ENCODE results near the gene KCNK3.

Gene KCNK3

DNA sequence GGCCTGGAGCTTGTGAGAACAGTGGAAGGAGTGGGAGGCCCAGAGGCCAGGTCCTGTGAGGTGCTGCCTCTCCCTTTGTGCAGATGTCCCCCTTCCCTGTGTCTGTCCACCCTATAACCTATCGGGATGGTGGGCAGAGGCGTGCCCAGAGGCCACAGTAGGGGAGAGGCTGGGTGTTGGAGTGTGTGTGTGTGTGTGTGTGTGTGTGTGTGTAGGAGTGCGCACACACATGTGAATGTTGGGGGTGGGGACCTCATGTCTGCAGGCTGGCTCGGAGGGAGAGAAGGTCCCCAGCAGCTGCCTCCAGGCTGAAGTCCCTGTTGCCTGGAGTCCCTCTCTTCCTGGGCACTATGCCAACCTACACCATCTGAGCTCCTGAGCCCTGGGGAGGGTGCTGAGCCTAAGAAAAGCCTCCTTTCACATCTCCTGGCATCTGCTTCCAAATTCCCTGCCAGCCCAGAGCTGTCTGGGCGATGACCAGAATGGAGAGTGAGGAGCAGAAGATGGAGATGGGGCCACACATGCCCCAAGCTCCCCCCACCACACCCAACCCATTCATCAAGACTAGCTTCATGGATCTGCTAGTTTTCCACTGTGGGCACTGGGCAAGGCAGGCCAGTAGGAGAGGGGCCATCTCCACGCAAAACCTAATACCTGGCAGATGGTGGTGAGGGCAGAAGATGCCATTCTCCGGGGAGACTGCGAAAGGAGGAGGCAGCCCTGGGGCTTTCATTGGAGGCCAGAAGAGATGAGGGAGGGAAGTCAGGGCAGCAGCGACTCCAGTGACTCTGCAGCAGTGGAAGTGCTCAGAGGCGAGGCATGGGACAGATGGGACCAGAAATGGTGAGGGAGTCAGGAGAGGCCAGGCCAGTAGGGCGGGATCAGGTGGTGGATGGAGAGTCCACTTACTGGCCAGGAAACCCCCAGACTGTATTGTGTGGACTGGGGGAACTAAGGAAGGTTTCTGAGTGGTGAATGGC is 20.3 kb downstream of the KCNK3 start:
- no peak for DNase-seq (ENCODE audit: low spot score)

DNA sequence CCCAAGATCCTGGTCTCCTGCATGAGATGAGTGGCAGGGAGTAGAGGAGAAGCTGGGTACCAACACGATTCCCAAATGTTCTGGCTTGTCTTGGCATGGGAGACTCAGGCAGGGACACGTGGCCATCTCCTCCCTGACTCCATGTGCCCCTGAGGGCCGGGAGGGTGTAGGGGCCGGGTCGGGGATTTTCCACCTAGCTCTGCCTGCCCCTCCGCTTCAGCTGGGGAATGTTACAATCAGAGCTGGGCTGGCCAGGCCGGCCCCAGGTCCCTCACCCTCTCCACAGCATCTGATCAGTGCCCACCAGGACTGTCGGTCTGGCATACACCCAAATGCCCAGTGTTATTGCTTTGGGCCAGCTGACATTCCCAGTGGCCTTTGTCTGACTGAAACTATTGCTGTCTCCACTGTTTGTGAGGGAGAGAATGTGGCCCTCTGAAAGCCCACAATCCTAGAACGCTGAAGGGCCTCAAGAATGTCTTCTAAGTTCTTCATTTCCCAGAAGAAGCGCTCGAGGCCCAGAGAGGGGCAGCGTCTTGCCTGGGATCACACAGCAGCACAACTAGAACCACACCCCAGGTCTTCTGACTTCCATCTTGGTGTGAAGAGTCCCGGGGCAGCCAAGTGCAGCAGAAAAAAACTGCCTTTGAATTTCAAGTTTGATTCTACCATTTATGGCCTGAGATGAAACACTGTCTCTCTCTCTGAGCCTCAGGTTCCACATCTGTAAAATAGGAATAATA is 23.2 kb downstream of the KCNK3 start:
- DNase-seq (ENCODE audit: low spot score), result no peak

DNA sequence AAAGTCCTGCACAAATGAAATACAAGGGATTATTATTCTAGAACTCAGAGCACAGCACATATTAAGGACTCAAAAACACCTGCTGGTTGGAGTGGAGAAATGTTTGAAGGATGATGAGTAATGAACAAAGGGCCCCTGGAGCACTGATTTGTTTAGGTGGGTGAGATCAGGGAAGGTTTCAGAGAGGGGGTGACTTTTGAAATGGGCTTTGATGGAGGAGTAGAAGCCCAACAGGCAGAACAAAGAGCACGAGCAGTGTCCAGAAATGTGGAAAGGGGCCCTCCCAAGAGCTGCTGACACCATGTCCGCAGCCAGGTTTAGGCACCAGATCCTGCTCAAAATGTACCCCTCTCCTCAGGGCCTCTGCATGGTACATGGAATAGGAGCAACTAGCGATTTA is 23.8 kb downstream of the KCNK3 start:
- no peak for DNase-seq (ENCODE audit: low spot score)

DNA sequence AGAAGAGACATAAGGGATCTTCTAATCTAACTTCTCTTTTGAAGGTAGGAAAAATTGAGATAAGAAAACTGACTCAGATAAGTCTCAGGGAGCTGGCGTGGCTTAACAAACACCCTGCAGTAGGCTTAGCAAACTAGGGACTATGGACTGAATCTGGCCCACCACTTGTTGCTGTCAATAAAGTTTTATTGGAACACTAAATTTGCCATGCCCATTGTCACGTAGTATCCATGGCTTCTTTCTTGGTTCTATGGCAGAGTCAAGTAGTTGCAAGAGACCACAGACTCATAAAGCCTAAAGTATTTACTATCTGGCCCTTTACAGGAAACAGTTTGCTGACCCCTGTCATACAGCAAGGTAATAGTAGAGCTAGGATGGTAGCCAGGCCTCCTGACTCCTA is 24.2 kb downstream of the KCNK3 start:
- no peak for DNase-seq (ENCODE audit: low spot score)

DNA sequence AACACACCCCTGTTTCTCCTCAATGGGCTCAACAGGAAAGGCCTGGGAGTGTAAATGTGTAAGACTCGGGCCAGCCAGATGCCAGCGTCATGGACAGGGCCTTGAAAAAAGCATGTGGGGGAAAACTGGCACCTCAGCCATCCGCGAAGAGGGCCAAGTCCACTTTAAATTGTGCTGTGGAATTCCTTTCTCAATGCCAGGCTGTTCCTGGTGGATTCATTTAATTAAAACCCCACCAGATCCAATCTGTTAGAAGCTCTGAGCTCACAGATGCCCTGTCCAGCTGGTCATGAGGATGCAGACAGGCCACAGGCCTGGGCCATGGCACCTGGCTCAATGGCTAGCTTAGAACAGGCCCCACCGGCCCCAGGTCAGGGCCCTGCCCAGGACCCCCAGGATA is 24.8 kb downstream of the KCNK3 start:
- DNase-seq (ENCODE audit: low spot score), result no peak

DNA sequence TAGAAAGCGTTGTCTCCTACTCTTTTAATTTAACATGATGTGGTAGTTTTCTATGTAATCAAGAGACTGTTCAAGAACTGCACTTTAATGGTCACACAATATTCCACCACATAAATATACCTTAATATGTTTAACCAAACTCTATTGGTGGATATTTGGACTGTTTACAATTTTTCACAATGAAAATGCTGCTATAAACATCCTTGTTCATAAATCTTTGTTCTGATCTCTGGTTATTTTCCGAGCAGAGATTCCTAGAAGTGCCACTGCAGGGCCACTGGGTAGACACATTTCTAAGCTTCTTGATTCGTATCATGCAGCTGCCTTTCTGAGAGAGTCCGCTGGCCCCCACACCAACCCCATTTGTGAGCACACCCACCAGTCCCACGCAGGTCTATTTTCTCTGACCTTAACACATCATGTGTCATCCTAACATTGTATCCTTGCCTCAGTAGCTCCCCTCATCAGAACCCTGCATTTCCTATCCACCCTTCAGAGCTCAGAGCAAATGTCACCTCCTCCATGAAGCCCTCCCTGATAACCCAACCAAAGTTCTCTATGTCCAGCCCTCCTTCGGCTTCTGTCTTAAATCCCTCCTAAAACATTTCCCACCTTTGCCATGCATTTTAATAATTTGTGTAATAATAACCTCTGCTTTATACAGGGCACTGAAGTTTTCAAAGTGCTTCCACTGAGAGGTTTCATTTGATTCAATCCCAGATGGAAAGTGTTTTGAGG is 26.6 kb downstream of the KCNK3 start:
- no peak for DNase-seq (ENCODE audit: low spot score)

DNA sequence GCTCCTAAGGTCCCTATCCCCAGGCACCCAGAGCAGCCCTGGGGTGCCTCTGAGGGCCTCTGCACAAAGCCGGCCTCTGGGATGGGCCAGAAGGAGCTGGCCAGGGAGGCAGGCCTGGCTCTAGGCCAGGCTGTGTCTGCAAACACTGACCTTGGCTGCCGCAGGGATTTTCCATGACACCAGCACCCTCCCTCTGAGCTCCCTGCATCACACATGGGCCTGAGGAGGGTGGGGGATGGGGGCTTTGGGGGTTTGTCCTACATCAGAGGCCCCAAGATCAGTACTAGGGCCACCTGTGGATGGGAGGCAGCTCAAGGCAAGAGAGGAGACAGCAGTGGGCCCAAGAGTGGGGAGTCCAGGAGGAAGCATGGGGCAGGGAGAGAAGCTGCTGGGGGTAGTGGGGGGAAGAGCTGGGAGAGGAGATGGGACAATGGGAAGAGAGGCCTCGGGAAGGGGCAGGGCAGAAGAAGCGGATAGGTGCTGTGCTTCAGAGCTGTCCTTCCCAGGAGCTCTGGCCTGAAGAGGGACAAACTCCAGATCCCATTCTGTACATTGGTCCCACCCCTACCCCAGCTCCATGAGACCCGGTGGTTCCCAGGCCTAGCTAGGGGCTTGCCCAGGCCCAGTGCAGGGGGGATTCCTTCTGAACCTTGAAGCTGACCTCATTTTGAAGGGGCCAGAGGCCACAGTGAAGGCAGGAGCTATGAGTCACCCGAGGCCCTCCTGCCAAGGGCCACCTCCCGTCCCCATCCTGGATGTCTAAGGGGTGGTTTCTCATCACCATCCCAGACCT is 28.0 kb downstream of the KCNK3 start:
- peak; percentile 74 for DNase-seq (ENCODE audit: low spot score)

DNA sequence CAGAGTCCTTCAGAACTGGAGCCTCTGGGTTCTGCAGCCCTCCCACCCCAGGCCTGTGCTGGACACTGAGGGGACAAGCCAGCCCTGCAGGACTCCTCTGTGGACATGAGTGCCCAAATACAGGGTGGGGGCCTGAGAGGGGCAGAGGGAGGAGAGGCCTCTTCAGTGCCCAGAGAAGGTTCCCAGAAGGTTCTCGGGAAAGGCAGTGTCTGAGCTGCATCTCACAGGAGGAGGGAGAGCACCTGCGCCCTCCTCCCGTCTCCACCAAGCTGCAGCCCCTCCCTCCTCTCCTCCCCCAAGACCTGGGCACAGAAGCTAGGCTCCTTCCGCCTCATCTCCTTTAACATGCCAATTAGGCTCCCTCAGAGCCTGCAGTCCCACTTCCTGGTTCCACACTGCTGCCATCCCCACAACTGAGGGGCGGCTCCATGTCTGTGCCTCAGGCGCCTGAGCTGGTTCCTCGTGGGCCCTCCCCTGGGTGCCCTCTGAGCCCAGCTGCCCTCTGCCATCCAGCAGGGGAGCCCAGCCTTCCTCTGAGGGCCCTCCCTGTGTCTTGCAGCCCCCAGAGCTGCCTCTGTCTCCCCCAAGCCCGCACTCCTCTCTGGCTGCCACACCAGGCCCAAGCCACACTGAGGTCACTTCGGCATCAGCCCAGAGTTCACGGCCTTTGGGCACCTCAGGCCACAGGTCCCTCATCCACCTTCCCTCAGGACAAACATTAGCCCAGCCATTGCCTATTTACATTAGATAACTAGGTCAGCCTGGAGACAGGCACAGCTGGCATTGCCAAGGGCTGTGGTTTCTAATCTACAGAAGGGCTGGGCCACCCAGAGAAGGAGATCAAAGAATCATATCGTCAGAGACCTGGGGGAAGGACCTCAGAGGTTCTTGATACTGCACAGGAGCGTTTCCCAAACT is 28.9 kb downstream of the KCNK3 start:
- peak; percentile 73 for DNase-seq (ENCODE audit: low spot score)

DNA sequence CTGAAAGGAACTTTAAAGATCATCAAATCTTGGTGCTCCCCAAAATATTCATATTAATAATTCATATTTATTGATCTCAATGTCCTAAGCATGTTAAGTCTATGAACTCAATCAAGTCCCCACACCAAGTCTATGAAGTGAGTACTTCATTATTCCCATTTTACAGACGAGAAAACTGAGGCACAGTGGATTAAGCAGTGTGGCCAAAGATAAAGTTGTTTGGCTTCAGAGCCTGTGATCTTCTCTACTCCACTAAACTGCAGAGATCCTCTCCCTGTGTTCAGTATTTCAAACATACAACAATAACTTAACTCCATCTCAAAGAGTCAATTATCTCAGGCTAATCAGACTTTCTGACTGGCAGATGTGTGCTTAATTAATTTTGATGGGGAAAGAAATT is 29.8 kb downstream of the KCNK3 start:
- DNase-seq (ENCODE audit: low spot score), result no peak

DNA sequence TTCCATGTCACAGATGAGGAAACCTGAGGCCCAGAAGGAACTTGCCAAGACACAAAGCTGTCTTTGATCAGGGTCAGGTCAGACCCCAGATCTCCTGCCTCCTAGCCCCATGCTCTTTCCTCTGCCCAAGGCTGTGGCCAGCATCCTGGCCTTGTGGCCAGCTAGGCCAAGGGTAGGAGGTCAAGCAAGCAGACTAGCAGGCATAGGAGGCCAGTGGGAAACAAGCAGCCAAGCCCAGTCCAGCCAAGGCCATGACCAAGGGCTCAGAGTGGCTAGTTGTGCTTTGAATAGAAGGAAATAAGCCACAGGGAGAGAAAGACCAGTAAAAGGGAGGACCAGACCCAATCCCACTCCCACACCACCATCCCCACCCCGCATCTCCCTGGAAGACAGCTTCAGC is 30.4 kb downstream of the KCNK3 start:
- DNase-seq (ENCODE audit: low spot score), result no peak

DNA sequence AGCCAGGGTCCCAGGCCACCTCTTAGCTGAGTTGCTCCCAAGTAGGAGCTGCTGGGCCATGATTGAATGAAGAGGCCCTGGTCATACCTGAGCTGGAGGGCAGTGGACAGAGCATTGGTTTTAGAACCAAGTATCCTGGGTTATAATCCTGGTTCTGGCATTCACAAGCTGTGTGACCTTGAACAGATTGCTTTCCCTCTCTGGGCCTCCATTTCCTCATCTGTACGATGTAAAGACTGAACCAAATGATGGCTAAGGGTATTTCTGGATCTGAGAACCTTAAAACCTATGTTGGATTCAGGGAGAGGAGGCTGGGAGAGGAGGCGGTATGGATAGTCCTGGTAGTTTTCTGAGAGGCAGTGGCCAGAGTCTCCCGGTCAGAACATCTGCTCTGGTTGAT is 31.0 kb downstream of the KCNK3 start:
- no peak for DNase-seq (ENCODE audit: low spot score)

DNA sequence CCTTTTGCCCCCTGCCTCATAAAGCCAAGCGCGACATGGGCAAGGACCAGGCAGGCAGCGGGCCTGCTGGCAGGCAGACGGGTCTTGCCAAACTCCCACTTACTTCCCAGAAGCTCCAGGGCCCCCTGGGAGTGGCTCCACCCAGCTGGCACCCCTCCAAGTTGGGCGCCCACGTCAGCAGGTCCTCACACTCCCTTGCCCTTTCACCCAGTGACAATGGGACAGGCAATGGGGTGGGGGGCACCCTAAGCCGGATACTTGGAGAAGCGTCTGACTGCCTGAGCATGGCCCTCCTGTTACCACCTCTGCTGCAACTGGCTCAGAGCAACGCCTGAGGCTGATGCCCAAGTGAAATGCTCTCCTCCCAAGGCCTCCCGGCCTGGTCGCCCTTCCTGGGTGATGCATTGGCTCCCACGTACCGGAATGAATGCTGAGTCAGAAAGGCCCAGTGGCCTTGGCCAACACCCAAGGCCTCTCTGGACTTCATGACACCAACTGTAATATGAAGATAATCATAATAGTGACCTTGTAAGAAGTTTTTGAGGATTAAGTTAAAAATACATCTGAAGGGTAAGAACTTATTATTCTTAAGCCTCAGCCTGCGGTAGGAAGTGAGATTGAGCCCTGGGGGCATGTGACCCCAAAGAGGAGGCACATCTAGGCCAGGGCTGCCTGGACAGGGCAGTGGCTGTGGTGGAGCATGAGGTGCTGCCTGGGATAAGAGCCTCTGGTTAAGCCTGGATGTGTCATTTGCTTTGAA is 31.6 kb downstream of the KCNK3 start:
- DNase-seq (ENCODE audit: low spot score), result no peak

DNA sequence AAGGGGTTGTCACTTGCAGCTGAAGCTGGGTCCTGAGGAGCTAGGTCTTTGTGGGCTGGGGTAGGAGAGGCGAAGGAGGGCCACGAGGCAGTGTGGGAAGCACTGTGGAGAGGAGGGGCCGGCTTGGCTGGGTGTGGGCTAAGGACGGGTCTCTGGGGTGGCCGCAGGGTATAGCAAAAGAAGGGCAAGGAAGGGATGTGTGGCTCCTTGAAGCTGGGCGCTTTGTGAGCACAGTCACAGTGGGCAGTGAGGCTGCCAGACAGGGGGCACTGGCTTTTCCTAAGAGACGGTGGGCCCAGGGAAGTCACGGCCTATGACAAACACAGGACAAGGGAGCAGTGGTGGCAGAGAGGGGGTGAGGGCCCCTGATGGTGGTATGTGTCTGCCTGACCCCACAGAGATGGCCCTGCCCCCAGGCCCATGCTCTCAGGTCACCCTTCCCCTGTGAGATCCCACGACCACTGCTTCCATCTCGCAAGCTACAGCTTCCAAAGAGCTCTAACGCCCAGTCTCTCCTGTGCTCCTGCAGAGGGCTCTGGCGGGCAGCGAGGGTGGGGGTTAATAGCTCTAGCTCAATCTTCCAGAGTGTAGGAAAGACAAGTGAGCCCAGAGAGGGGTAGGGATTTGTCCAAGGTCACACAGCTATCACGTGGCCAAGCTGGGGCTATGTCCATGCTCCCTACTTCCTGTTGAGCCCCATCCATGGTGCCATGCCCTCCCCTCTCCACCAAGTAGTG is 32.4 kb downstream of the KCNK3 start:
- no peak for DNase-seq (ENCODE audit: low spot score)

DNA sequence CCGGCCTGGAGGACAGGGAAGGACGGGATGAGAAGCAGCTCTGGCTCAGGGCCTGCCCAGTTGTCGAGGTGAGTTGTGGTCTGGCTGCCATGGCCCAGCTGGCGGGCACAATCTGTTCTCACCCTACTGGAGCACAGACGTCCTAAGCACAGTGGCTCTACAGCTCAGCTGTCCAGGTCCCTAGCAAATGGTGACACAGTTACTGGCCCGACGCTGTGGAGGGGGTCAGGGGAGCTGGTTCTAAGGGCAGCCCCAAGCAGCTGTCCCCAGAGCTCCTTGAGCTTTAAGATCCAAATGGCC is 32.9 kb downstream of the KCNK3 start:
- DNase-seq (ENCODE audit: low spot score), result no peak

DNA sequence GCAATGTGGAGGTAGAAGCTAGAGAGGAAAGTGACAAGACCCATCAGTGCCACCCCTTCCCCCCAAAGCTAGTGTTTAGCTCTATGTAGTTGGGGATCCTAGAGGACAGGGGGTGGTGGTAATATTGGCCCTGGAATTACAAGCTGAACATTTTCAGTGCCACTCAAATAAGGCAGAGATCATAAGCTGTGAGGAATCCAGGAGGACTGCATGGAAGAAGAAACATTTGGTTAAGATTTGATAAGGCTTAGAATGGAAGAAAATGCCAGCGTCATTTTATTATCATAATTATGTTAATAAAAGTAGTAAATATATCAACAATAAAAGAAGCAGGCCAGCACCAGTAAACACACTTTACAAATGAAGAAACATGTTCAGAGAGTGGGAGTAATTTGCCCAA is 33.7 kb downstream of the KCNK3 start:
- DNase-seq (ENCODE audit: low spot score), result no peak

DNA sequence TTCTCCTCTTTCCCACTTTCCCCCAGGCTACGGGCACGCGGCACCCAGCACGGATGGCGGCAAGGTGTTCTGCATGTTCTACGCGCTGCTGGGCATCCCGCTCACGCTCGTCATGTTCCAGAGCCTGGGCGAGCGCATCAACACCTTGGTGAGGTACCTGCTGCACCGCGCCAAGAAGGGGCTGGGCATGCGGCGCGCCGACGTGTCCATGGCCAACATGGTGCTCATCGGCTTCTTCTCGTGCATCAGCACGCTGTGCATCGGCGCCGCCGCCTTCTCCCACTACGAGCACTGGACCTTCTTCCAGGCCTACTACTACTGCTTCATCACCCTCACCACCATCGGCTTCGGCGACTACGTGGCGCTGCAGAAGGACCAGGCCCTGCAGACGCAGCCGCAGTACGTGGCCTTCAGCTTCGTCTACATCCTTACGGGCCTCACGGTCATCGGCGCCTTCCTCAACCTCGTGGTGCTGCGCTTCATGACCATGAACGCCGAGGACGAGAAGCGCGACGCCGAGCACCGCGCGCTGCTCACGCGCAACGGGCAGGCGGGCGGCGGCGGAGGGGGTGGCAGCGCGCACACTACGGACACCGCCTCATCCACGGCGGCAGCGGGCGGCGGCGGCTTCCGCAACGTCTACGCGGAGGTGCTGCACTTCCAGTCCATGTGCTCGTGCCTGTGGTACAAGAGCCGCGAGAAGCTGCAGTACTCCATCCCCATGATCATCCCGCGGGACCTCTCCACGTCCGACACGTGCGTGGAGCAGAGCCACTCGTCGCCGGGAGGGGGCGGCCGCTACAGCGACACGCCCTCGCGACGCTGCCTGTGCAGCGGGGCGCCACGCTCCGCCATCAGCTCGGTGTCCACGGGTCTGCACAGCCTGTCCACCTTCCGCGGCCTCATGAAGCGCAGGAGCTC is 35.4 kb downstream of the KCNK3 start:
- DNase-seq (ENCODE audit: low spot score), result no peak

DNA sequence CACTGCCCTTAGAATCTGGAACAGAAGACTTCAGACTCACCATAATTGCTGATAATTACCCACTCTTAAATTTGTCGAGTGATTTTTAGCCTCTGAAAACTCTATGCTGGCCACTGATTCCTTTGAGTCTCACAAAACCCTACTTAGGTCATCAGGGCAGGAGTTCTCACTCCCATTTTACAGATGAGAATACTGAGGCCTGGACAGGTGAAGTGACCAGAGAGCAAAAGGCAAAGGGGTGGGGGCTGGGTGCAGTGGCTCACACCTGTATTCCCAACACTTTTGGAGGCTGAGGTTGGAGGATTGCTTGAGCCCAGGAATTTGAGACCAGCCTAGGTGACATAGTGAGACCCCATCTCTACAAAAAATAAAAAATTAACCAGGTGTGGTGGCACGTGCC is 36.8 kb downstream of the KCNK3 start:
- no peak for DNase-seq (ENCODE audit: low spot score)
